GM12801 (cell line): ENCODE results near the gene HPCAL1.

ENCODE experiments used
- CTCF ChIP-seq: IDR thresholded peaks from one replicate; pipeline ENCODE4 v1.5.1; 2011; ENCODE audit warnings: control low read depth; ENCODE audit not compliant: insufficient read length; ENCODE audit errors: extremely low read depth

Gene HPCAL1

GRCh38 chr2:10289891-10290290 is 12.8 kb upstream of the HPCAL1 start:
- TF ChIP-seq CTCF = no peak

GRCh38 chr2:10292033-10292432 is 10.7 kb upstream of the HPCAL1 start:
- TF ChIP-seq CTCF = no peak

- TF ChIP-seq CTCF = no peak
Measured at GRCh38 chr2:10293603-10294002, 9.1 kb upstream of the HPCAL1 start.

- no peak for TF ChIP-seq CTCF
Measured at GRCh38 chr2:10294077-10294476, 8.6 kb upstream of the HPCAL1 start.

- TF ChIP-seq CTCF = no peak
Measured at GRCh38 chr2:10296142-10296541, 6.6 kb upstream of the HPCAL1 start.

GRCh38 chr2:10297191-10297830 is 5.4 kb upstream of the HPCAL1 start:
- TF ChIP-seq CTCF = no peak

GRCh38 chr2:10297959-10298531 is 4.7 kb upstream of the HPCAL1 start:
- no peak for TF ChIP-seq CTCF
